Brain microvascular endothelial cell (primary cell): ENCODE data around the gene RYK.

Experiments
- DNase-seq: peaks from one replicate; pipeline ENCODE4 v3.0.0-alpha.2; 2020
- H3K27ac ChIP-seq: fragments of 250-450 bp; sonication (Bioruptor Pico); 2 replicates; pipeline ENCODE4 v1.5.1; 2020; ENCODE audit warnings: mild to moderate bottlenecking, moderate library complexity
- H3K27me3 ChIP-seq: fragments of 250-450 bp; sonication (Bioruptor Pico); replicated peaks from 2 replicates; pipeline ENCODE4 v1.5.1; 2020; ENCODE audit warnings: mild to moderate bottlenecking
- H3K36me3 ChIP-seq: fragments of 250-450 bp; sonication (Bioruptor Pico); replicated peaks from 2 replicates; pipeline ENCODE4 v1.5.1; 2020; ENCODE audit warnings: mild to moderate bottlenecking
- H3K4me3 ChIP-seq: 2 replicates; pipeline ENCODE4 v1.5.1; 2011; ENCODE audit warnings: low read depth, mild to moderate bottlenecking, control low read depth, low read length, moderate library complexity
- in situ Hi-C: cut with HindIII; loops from 2 replicates; pipeline ENCODE4 v1.10.0; 2017; ENCODE audit warnings: low sequenced_read_pairs, low pct_ligation_motif_present
- TF ChIP-seq, protein P1 (sequence below): IDR thresholded peaks from 2 replicates; pipeline ENCODE4 v1.5.1; 2011; ENCODE audit warnings: low read depth, mild to moderate bottlenecking, moderate library complexity, low read length, control low read depth, inconsistent platforms; ENCODE audit errors: missing control alignments

The RYK gene

DNA sequence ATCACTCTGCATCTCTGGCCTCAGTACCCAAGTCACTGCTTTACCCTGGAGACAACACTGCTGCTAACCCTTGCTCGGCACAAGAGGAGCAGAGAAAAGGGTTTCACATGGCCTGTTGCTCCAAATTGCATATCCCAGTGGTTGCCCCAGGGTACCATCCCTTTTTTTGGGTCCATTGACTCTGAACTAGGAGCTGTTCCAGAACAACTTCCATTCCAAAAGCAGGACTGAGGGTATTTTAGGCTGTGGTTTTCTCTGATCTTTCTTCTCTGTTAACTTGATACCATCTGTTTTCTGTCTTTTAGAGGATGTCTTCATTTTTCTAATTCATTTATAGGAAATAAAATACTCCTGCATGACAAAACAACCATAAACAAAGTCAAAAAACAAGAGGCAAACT is 17.3 kb upstream of the RYK start:
- Histone ChIP-seq H3K36me3 (no peaks in the 10 kb centered on the region), H3K4me3 (no peak overlapping the region), H3K27me3 (no peaks in the 10 kb centered on the region), H3K27ac (no peak overlapping the region)
- in situ Hi-C loops, result no loop called here
- no peak for DNase-seq
- TF ChIP-seq, protein P1, sequence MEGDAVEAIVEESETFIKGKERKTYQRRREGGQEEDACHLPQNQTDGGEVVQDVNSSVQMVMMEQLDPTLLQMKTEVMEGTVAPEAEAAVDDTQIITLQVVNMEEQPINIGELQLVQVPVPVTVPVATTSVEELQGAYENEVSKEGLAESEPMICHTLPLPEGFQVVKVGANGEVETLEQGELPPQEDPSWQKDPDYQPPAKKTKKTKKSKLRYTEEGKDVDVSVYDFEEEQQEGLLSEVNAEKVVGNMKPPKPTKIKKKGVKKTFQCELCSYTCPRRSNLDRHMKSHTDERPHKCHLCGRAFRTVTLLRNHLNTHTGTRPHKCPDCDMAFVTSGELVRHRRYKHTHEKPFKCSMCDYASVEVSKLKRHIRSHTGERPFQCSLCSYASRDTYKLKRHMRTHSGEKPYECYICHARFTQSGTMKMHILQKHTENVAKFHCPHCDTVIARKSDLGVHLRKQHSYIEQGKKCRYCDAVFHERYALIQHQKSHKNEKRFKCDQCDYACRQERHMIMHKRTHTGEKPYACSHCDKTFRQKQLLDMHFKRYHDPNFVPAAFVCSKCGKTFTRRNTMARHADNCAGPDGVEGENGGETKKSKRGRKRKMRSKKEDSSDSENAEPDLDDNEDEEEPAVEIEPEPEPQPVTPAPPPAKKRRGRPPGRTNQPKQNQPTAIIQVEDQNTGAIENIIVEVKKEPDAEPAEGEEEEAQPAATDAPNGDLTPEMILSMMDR, result no peak

DNA sequence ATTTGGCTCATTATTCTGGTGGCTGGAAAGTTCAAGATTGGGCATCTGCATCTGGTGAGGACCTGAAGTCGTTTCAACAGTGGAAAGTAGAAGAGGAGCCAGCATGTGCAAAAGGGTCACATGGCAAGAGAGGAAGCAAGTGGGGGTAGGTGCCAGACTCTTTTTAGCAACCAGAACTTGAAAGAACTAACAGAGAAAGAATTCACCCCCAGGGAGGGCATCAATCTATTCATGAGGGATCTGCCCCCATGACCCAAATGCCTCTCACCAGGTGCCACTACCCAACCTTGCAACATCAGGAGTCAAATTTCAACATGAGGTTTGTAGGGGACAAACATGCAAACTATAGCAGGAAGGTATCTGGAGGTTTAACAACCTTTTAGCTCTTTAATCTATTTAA is 10.3 kb upstream of the RYK start:
- TF ChIP-seq, protein P1, result no peak
- in situ Hi-C loops, result no loop called here
- no peak overlapping the region for H3K4me3 ChIP-seq
- no peak for DNase-seq
- H3K36me3 ChIP-seq, result no peaks in the 10 kb centered on the region
- H3K27me3 ChIP-seq, result no peaks in the 10 kb centered on the region
- H3K27ac ChIP-seq, result no peak overlapping the region

DNA sequence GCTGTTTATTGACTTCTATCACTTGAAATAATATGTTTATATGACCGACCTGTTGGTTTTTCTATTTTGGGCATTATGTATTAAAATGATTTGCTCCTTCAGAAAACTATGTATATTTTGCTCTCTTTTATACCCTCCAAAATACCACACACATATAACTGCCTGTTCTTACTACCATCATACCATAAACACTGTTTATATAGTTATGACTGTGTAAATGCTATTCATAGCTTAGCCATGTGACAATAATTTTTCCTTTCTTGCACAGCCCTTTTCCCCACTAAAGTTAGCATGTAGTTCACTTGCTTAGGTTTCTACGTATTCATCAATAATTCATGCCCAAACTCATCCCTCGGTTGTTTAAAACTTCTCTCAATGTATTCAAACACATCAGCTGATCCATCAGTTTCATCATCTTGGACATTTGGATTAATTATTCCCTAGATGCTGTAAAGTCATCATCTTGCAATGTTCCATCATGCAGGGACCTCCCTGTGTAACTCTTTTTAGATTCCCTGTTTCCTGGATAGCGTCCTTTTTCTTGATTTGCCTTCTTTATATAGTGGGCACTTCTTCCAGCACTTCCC is 8.2 kb upstream of the RYK start:
- no peak for DNase-seq
- TF ChIP-seq, protein P1, result no peak
- Histone ChIP-seq H3K27me3 (no peaks in the 10 kb centered on the region), H3K27ac (no peak overlapping the region), H3K36me3 (no peaks in the 10 kb centered on the region), H3K4me3 (no peak overlapping the region)
- in situ Hi-C loops, result no loop called here

DNA sequence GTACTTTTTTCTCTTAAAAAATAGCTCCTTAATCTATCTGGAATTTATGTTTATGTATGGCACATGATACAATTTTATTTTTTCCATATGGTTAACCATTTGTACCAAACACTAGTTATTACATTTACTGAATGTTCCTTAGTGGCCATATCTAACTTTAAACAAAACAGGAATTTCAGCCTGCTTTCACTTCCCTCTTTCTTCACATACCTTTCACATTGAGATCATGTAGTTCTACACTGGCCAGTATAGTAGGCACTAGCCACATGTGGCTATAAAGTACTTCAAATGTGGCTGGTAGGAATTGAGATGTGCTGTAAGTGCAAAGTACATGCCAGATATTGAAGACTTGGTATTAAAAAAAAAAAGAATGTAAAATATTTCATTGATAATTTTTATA is 4.7 kb upstream of the RYK start:
- TF ChIP-seq, protein P1, result no peak
- Histone ChIP-seq H3K27ac (no peak overlapping the region), H3K4me3 (no peak overlapping the region), H3K36me3 (no peaks in the 10 kb centered on the region), H3K27me3 (no peaks in the 10 kb centered on the region)
- DNase-seq, result no peak
- in situ Hi-C loops, result no loop called here

DNA sequence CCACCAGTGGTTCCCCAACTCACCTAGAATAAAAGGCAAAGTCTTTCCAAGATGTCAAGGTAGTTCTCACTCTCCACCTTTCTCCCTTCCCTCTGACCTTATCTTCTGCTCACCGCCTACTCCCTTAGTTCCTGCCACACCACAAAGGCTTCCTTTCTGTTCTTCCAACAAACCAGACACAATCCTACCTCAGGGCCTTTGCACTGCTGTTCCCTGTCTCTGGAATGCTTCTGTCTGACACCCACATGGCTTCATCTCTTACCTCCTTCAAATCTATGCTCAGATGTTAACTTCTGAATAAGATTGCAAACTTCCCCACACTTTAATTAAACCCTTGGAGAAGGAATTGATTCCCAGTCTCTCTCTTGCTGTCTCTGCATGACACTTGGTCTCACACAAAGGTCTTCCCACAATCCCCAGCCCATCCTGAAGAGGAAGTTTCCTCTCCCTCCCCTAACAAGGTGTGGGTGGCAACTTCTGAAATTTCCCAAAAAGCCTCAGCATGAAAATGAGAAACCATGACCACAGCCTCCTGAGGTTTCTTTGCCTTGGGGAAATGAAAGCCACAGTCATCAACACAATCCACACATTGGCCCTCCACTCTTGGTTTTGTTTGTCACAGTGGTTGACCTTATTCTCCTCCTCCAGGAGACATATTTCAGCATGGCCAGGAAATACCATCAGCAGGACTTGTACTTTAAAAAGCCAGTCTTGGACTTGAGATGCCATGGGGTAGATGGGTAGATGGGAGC is 3.0 kb upstream of the RYK start:
- TF ChIP-seq, protein P1, result no peak
- in situ Hi-C loops, result no loop called here
- DNase-seq, result no peak
- no peaks in the 10 kb centered on the region for H3K36me3 ChIP-seq
- no peak overlapping the region for H3K27ac ChIP-seq
- H3K27me3 ChIP-seq, result no peaks in the 10 kb centered on the region
- no peak overlapping the region for H3K4me3 ChIP-seq
